H7 (cell line): ENCODE data around the gene SCAMP1. TPM values are rescaled to one million over a fixed set of nuclear protein-coding genes. Genes with fewer than 3 reads are reported as not detected.

Experiments
- DNase-seq: peaks from one replicate; pipeline ENCODE4 v3.0.0; 2012
- H3K27me3 ChIP-seq: 2 replicates; pipeline ENCODE4 v1.6.0; 2011; ENCODE audit warnings: mild to moderate bottlenecking, low read length; ENCODE audit not compliant: control insufficient read depth, insufficient read depth
- H3K36me3 ChIP-seq: replicated peaks from 2 replicates; pipeline ENCODE4 v1.5.1; 2011; ENCODE audit warnings: low read length; ENCODE audit not compliant: control insufficient read depth, insufficient read depth
- H3K4me3 ChIP-seq: 2 replicates; pipeline ENCODE4 v1.5.1; 2011; ENCODE audit warnings: low read depth, mild to moderate bottlenecking, control low read depth, low read length, moderate library complexity; ENCODE audit not compliant: insufficient read depth
- total RNA-seq: library from RNA; depleted of rRNA; stranded (reverse); fragments of >200 nt; shearing (Covaris generic); gene quantifications from 2 replicates; pipeline ENCODE4 v1.2.3, GENCODE V29; 2014

SCAMP1 gene
- total RNA-seq, 1 experiment from 2014 or later: 39.1 TPM

GRCh38 chr5:78486218-78486617 lies 125.8 kb downstream of the SCAMP1 start:
- Histone ChIP-seq H3K27me3 (no peaks in the 10 kb centered on the region), H3K36me3 (peaks cover 9% of the 10 kb centered on the region), H3K4me3 (no peak overlapping the region)
- no peak for DNase-seq

GRCh38 chr5:78487846-78488245 lies 127.4 kb downstream of the SCAMP1 start:
- no peak for DNase-seq
- Histone ChIP-seq H3K4me3 (no peak overlapping the region), H3K27me3 (no peaks in the 10 kb centered on the region), H3K36me3 (peaks cover 9% of the 10 kb centered on the region)

- Histone ChIP-seq H3K4me3 (no peak overlapping the region), H3K36me3 (peaks cover 9% of the 10 kb centered on the region), H3K27me3 (no peaks in the 10 kb centered on the region)
- DNase-seq: no peak
These were observed 130.5 kb downstream of the SCAMP1 start for GRCh38 chr5:78490709-78491485.

DNA sequence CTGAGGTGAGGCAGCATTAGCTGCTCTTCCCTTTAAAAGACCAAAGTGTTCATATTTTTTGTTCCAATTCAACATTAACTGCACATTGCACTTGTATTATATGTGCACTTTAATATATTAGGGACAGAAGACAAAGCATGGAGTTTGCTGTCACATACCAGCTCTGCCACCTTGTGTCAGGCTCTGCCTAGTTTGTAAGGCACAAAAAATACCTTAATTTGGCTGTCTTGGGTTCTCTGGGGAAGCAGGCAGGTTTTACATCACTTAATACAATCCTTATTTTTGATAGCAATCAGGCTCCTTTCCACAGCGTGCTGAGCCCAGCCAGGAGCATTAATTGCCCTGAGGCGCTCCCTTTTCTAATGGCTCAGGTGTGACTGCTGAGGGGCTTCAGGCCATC lies 131.8 kb downstream of the SCAMP1 start:
- peaks cover 9% of the 10 kb centered on the region for H3K36me3 ChIP-seq
- no peaks in the 10 kb centered on the region for H3K27me3 ChIP-seq
- DNase-seq: no peak
- H3K4me3 ChIP-seq: no peak overlapping the region

- Histone ChIP-seq H3K4me3 (no peak overlapping the region), H3K27me3 (no peaks in the 10 kb centered on the region), H3K36me3 (peaks cover 8% of the 10 kb centered on the region)
- DNase-seq: no peak
These were observed 132.2 kb downstream of the SCAMP1 start for GRCh38 chr5:78492650-78493049.

- Histone ChIP-seq H3K36me3 (no peaks in the 10 kb centered on the region; the same call in 1 of the 2 replicates), H3K27me3 (no peaks in the 10 kb centered on the region), H3K4me3 (no peak overlapping the region)
- DNase-seq: peak; percentile 64
These were observed 135.4 kb downstream of the SCAMP1 start for GRCh38 chr5:78495800-78496199.

- Histone ChIP-seq H3K36me3 (no peaks in the 10 kb centered on the region; the same call in 1 of the 2 replicates), H3K27me3 (no peaks in the 10 kb centered on the region), H3K4me3 (no peak overlapping the region)
- no peak for DNase-seq
These were observed 136.0 kb downstream of the SCAMP1 start for GRCh38 chr5:78496373-78496772.

GRCh38 chr5:78497573-78498533 lies 137.4 kb downstream of the SCAMP1 start:
- Histone ChIP-seq H3K27me3 (no peaks in the 10 kb centered on the region), H3K36me3 (no peaks in the 10 kb centered on the region; the same call in 1 of the 2 replicates), H3K4me3 (no peak overlapping the region)
- DNase-seq: no peak

GRCh38 chr5:78499485-78499884 lies 139.1 kb downstream of the SCAMP1 start:
- no peaks in the 10 kb centered on the region; the same call in 1 of the 2 replicates for H3K36me3 ChIP-seq
- no peak for DNase-seq
- H3K27me3 ChIP-seq: no peaks in the 10 kb centered on the region
- H3K4me3 ChIP-seq: no peak overlapping the region

- Histone ChIP-seq H3K4me3 (no peak overlapping the region), H3K27me3 (no peaks in the 10 kb centered on the region), H3K36me3 (no peaks in the 10 kb centered on the region; the same call in 1 of the 2 replicates)
- no peak for DNase-seq
These were observed 139.6 kb downstream of the SCAMP1 start for GRCh38 chr5:78500028-78500427.

- no peak for DNase-seq
These were observed 140.5 kb downstream of the SCAMP1 start for GRCh38 chr5:78500871-78501270.

GRCh38 chr5:78501411-78502352 lies 141.3 kb downstream of the SCAMP1 start:
- Histone ChIP-seq H3K27me3 (no peaks in the 10 kb centered on the region), H3K4me3 (no peak overlapping the region), H3K36me3 (no peaks in the 10 kb centered on the region; the same call in 1 of the 2 replicates)
- DNase-seq: no peak

More at GRCh38 chr5:78500871-78501270, 140.5 kb downstream of the SCAMP1 start:
- no peaks in the 10 kb centered on the region; the same call in 1 of the 2 replicates for H3K36me3 ChIP-seq
- no peak overlapping the region for H3K4me3 ChIP-seq
- no peaks in the 10 kb centered on the region for H3K27me3 ChIP-seq

DNA sequence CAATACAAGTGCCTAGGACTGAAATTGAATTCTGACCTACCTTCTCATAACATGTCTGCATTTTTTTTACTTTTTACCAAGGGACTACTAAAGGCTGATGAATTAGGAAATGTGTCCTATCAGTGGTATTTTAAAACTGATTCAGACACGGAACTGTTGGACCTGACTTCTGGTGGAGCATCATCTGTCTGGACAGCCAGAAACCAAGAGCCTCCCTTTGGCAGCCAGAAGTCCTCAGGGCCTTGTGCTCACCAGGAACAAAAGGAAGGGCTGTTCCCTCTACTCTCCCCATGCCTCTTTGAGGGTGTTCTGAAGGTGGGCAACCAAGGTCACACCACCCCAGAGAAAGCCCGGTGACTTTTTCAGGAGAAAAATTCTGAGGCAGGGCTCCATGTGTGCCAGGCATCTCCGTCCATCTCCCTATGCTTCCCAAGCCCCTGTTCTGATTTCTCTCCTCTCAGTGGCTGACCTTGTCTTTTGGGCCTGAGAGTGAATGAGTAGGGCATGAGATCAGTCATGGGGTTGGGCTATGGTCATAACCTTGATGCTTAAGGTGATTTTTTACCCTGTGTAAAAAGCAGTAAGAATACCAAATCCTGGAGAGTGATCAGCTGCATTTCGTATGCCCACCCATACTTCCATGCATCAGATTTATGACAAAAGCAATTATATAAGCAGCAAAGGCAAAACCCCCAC lies 143.7 kb downstream of the SCAMP1 start:
- no peak for DNase-seq
- Histone ChIP-seq H3K27me3 (no peaks in the 10 kb centered on the region), H3K4me3 (no peak overlapping the region), H3K36me3 (no peaks in the 10 kb centered on the region)
